ENCODE measurements around the gene TRIM24.
"Not testable (repeated sequence)": the region's sequence is repeated elsewhere in the genome, so short reads cannot be mapped to it uniquely, and the experiment has no call there.

Gene TRIM24

DNA sequence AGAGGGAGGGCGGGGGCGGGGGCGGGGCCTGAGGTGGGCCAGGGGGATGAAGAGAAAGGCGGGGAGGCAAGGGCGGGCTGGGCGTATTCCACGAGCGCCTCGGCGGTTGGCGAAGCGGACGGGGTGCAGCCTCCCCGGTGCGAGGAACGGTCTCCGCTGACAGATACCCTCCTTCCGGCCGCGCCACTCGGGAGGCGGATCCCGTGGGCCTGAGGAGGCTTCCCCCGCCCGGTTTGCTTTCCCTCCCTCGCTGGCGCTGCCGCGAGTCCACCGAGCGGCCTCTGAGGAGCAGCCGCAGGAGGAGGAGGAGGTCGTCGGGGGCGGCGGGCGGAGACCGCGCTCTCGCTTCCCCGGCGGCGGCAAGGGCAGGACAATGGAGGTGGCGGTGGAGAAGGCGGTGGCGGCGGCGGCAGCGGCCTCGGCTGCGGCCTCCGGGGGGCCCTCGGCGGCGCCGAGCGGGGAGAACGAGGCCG is at the start of gene TRIM24:
TSS of gene TRIM24 (plus strand) at position 84 of the 473 bp plus-strand sequence. CDS start at position 374, 290 bp downstream.
- no peak for DNase-seq

DNA sequence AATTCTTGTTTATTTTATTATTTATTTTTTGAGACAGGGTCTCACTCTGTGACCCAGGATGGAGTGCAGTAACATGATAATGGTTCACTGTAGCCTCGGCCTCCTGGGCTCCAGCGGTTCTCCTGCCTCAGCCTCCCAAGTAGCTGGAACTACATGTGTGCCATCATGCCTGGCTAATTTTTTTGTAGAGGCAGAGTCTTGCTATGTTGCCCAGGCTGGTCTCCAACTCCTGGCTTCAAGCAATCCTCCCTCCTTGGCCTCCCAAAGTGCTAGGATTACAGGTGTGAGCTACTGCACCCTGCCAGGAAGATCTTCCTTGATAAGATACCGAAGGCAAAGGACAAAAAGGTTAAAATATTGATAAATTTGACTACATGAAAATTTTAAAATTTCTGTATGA is 48.0 kb upstream of the TRIM24 start:
- not testable (repeated sequence) for DNase-seq

DNA sequence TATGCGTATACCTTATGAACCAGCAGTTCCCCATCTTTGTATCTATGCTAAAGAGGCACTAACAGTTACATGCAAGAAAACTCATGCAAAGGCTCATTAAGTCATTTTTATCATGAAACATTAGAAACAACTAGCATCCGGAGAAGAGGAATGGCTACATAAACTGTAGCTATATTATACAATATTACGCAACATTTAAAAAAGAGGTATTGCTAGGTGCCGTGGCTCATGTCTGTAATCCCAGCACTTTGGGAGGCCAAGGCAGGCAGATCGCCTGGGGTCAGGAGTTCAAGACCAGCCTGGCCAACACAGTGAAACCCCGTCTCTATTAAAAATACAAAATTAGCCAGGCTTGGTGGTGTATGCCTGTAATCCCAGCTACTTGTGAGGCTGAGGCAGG is 47.1 kb upstream of the TRIM24 start:
- DNase-seq, result not testable (repeated sequence)

DNA sequence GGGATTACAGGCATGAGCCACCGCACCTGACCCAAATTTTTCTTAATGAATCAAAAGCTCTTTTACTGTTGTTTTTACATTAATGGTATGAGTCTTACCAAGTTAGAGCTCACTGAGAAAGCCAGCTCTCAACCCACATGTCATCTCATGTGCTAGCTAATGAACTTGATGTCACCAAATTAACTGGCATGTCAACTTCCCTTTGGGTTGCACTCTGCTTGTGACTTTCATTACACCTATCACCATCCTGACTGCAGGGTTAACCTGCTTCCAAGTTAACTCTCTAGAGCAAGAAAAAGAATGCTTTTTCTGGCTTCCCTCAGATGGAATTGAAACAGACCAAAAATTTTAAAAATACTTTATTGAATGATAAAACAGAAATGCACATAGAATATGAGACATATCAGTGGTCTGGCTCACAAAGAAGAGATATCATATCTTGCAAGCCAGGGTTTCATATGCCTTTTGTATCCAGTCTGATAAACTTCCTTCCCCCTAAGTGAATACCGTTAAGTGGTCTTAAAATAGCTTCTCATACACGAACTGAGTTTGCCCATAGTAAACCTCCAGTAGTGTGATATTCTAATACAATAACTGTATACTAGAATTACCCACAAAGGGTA is 42.9 kb upstream of the TRIM24 start:
- no peak for DNase-seq

DNA sequence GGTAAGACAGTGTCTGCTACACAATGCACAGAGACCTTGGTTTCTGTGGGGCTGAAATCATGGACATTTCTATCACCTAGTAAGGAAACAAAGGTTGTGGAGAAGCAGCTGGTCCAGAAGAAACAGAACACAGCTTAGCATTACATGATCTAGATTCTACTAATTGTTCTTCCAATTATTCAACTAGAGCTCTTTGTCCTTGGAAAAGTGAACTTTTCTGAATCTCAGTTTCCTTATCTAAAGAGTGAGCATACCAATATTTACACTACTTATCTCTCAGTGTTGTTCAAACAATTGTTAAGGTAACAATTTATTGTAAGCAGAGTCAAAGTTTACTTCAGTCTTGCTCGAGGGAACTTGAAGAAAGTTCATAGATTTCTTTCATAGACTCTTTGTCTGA is 42.3 kb upstream of the TRIM24 start:
- DNase-seq, result no peak

DNA sequence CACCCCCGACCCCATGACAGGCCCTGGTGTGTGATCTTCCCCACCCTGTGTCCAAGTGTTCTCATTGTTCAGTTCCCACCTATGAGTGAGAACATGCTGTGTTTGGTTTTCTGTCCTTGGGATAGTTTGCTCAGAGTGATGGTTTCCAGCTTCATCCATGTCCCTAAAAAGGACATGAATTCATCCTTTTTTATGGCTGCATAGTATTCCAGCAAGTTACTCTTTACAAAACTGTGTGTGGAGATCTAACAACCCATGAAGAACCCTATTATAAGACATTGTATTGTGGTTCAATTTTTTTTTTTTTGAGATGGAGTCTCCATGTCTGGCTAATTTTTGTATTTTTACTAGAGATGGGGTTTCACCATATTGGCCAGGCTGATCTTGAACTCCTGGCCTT is 41.7 kb upstream of the TRIM24 start:
- DNase-seq, result not testable (repeated sequence)

DNA sequence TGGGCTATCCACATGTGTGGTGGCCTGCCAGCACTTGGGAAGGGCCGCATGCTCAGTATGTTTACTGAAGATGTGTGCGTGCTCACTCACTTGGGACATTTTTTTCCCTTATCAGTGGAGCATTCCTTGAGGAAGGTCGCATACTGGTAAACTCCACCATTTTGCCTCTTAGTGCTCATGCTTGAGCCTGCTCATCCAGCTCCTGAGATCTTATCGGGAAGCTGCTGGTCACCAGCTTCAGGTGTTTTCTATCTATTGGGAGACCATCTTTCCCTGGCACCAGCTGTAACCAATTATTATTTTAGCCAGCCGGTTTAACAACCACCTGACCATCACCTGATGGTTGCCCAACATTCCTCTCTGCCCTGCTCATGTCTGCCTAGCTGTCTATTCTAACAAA is 35.0 kb upstream of the TRIM24 start:
- DNase-seq, result no peak

DNA sequence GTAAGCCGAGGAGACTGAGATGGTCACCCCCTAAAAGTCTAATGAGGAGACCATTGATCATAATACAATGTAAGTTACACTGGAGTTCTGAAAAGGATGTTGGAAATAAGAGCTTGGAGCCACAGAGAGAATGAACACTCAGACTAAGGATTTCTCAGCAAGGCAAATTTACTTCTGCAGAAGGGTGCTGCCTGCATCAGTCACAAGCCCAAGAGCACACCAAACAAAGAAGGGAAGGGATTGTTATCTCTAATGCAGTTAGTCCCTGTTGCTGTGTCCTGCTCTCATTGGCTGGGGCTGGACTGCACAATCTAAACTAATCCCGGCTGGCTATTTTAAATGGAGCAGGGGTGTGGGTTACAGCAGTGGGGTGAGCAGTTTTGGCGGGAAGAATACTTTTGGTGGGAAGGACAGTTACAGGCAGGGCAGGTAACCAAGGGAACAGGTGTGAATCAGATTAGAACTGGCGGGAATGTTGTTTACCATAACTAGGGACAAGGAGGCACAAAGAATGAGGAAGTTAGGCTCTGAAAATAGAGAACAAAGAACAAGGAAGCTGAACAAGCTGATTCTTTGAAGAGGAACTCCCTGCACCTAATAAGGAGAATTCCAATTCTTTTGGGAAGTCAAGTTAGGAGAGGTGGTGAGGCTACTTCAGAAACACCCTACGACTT is 30.3 kb upstream of the TRIM24 start:
- DNase-seq, result no peak

DNA sequence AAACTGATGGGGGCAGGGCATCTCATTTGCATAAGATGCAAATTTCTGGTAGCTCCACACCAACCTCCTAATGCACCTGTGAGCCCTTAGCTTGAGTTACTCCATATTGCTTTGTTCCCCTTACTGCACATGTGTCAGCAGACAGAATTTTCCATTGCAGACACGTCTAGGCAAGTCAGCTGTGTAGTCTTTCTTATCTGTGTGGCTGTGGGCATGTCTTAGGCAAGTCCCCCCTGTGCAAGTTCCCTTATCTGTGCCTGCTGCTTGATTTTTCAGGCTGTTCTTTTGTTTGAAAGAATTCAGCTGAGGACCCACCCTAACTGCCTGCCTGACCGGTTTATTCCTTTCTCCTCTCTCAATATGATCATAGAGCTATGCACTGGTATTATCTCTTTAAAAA is 28.5 kb upstream of the TRIM24 start:
- DNase-seq, result no peak

DNA sequence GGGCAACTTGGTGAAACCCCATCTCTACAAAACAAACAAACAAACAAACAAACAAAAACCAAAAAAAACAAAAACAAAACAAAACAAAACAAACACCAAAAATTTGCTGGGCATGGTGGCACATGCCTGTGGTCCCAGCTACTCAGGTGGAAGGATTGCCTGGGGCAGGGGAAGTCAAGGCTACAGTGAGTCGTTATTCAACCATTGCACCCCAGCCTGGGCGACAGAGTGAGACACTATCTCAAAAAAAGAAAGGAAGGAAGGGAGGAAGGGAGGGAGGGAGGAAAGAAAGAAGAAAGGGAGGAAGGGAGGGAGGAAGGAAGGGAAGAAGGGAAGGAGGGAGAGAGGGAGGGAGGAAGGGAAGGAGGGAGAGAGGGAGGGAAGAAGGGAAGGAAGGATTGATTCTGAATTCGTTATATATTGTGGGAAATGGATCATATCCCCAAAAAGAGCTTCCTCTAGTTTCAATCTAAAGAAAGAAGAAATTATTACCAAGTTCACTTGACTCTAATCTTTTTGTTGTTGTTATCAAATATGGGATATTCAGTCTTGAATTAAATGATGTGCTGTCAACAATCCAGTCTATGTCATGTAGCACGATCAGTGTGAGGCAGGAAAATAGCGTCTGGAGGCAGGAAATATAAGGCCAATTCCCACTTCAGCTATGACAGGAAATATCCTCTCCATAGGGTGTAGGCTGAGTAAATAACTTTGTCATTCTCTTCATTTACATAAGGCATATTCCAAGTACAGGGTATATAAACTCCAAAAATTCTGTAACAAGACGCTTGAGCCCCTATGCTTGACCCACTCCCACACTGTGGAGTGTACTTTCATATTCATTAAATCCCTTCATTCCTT is 26.2 kb upstream of the TRIM24 start:
- no peak for DNase-seq

DNA sequence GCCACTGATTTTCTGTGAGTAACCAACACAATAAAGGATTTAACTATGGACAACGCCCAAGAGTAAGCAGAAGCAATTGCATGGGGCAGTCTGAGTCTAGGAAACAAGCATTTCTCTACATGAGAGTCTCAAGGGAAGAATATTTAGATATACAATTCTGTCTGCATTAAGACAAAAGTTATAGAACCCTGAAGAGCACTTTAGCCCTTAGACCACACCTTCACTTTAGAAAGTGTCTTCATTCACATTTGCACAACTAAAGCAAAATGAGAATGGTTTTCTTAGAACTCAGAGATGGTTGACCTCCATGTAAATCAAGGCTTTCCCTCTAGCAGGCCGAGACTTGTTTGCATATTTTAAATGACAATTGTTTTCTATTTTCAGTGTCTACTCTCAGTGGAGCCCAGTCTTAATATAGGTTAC is 25.5 kb upstream of the TRIM24 start:
- no peak for DNase-seq

DNA sequence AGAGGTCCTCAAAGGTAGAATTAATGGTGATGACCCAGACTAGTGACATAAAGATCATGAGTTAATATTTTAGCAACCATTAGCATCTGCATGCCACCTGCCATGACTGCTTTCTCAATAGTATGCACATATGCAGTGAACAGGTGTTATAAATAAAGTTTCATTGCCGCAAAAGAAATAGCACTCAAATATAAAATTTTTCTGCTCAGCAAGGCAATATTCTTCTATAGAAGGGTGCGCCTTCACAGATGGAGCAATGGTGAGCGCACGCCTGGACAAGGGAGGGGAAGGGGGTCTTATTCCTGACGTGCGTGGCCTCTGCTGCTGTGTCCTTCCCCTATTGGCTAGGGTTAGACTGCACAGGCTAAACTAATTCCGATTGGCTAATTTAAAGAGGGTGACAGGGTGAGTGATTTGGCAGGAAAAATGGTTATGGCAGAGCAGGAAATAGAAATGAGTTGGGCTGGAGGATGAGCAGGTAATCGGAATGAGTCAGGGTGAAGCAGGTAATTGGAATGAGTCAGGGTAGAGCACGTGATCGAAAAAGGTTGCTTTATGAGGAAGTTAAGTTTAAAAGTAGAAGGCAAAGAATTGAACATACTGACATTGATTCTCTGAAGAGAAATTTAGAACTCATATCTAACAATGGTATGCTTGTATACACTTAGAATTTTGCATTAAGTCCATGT is 24.7 kb upstream of the TRIM24 start:
- no peak for DNase-seq

DNA sequence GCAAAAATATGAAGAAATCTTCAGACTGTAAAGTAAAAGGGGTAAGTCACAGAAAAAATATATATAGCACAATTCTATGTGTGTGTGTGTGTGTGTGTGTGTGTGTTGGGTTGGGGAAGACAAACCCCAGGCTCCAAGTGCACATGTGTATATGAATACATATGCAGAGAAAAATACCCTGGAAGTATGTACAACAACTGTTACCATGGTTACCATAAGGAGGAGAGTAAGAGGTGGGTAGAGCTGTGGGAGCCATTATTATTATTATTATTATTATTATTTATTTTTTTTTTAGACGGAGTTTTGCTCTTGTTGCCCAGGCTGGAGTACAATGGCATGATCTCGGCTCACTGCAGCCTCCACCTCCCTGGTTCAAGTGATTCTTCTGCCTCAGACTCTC is 23.7 kb upstream of the TRIM24 start:
- no peak for DNase-seq

DNA sequence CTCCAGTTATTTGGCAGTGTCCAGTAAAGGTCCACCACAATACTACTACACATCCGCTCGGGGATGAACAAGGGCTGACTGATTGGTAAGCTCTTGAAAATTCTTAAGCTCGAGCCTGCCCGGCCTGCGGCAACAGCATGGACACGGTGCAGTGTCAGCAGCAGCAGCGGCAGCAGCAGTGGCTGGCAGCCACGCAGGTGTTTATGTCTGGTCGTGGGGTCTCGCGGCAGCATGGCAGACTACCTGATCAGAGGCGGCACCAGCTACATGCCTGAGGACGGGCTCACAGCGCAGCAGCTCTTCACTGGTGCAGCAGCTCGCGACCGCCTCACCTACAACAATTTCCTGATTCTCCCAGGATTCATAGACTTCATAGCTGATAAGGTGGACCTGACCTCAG is 19.6 kb upstream of the TRIM24 start:
- DNase-seq, result no peak

DNA sequence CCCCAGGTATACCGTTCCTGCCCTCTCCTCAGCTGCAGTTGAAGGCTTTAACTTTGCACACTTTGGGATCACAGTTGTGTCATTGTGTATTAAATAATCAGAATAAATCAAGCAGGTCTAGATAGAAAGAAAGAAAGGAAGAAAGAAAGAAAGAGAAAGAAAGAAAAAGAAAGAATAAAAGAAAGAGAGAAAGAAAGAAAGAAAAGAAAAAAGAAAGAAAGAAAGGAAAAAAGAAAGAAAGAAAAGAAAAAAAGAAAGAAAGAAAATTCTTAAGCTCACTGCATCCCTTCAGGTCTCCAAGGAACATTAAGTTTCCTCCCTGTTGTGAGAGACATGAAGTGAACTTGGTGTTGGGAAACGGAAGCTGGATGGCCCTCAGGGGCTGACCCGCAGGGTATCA is 17.2 kb upstream of the TRIM24 start:
- no peak for DNase-seq

DNA sequence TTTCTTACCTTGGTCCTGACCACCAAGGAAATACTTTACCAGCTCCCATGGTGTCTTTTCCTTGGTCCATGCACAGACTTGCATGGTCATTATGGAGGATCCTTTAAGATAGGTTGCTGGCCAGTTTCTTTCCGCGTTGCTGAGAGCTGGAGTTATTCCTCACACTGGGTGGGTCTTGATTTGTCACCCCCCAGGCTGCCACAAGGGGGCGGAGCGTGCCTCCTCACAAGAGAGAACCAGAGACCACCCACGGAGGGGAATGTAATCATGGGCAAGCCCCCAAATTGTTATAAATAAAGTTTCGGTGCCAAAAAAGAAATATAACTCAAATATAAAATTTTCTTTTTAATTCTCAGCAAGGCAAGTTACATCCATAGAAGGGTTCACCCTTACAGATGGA is 10.5 kb upstream of the TRIM24 start:
- peak; percentile 30 to 35 for DNase-seq

DNA sequence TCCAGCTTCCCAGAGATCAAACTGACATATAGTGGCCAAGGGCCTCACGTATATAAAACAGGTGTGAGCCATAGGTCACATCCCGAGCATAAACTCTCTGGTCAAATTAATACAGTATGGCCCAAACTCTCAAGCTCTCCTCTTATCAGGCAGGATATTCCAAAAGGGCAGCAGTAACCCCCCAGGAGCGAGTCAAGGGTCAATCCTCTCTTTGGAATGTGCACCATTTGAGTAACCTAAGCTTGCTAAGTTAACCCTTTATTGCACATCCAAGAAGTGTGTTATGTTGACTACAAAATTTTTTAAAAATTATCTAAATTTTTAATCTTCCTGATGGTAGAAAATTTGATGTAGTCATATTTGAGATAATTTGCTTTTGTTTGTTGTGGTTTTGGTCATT is 4.5 kb upstream of the TRIM24 start:
- no peak for DNase-seq

DNA sequence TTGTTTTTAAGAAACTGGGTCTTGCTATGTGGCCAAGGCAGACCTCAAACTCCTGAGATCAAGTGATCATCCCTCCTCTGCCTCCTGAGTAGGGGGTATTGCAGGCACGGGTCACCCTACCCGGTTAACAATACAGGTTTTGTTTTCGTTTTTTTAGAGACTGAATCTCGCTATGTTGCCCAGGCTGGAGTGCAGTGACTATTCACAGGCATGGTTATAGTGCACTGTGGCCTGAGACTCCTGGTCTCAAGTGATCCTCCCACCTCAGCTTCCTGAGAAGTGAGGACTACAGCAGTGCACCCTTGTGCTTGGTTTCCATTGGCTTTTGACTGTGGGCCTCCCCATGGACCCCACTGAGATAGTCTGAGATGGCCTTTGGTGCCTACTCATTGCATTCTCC is 3.8 kb upstream of the TRIM24 start:
- DNase-seq, result no peak

DNA sequence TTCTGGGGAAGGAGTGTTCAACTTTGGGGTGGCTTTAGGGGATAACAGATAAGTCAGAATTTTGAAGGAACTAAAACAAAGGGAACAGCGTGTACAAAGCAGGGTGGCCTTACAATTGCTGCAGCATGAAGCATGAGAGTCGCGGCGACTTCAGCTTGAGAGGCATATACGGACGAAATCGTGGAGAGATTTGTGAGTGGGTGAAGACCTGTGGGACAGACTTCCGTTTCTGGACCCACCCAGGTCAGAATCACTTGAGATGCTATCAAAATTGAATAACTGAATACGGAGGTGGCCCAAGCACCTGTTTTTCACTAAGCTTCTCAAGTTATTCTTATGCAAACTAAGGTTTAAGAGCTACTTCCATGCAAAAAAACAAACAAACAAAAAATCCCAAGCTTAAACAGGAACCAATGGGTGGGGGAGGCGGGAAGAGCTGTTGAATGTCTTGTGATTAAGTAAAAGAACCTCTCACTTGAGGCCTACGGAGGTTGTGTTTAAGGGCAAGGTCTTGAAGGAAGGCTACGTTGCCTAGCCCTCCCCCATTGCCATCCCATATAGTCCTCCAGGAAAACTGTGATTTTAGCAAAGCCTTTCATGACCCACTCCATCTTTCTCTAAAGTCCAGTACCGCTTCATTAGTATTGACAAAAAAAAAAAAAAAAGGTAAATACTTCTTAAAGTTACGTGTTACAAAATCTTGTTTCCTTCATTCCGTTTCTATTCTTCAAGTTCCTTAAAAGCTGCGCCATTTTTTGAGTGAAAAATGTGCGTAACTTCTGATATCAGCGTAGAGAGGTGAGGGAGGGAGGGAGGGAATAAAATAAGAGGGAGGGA is 1.3 kb upstream of the TRIM24 start:
- DNase-seq, result no peak

DNA sequence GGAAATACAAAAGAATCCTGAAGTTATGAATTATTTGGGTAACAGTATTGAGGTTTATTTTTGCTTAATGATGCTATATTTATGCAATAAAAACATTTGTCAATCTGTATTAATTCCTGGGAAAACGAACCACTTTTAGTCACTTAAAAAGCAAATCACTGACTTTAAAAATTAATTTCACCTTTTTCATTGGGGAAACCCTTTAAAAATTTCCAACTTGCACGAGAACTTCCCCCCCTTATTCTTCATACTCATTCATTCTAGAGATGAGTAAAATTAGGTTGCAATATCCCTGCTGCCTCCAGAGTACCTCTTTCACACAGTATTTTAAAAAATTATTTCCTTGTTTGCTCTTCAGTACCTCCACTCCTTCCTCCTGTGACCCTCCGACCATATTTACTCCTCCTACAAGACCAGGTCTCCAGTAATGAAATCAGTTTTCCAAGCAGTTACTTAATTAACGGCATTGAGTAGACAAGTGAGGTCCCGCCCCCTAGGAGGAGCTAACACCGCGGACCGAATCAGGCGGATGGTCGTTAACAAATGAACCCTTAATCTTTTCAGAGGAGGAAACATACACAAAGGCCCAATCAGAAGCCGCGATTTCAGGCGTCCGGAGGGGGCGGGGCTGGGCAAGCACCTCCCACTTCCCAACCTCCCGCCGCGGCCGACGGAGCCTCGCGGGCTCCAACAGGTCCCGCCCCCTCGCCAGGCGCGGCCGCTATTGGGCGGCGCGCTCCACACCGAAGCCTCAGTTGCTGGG is 465 bp upstream of the TRIM24 start:
- peak; percentile 93 to 96 for DNase-seq

Measured in stimulated activated CD4-positive, alpha-beta T cell treated with anti-CD3 and anti-CD28 coated beads, Interleukin-2, amount 100 ng/mL, for 48 hours (primary cell).